GM12864 (cell line): ENCODE data around the gene LENG9.
"Not testable (repeated sequence)": the region's sequence is repeated elsewhere in the genome, so short reads cannot be mapped to it uniquely, and the experiment has no call there.

Source experiments
- DNase-seq: peaks from one replicate; pipeline ENCODE4 v3.0.0-alpha.2; 2011; ENCODE audit warnings: low read depth
- H3K4me3 ChIP-seq: 2 replicates; pipeline ENCODE4 v1.5.1; 2011; ENCODE audit warnings: mild to moderate bottlenecking, low read depth, low read length, control low read depth
- CTCF ChIP-seq: IDR thresholded peaks from 2 replicates; pipeline ENCODE4 v1.5.1; 2011; ENCODE audit warnings: low read depth, mild to moderate bottlenecking, moderate library complexity, low read length, control low read depth, inconsistent platforms; ENCODE audit errors: missing control alignments

LENG9 gene

DNA sequence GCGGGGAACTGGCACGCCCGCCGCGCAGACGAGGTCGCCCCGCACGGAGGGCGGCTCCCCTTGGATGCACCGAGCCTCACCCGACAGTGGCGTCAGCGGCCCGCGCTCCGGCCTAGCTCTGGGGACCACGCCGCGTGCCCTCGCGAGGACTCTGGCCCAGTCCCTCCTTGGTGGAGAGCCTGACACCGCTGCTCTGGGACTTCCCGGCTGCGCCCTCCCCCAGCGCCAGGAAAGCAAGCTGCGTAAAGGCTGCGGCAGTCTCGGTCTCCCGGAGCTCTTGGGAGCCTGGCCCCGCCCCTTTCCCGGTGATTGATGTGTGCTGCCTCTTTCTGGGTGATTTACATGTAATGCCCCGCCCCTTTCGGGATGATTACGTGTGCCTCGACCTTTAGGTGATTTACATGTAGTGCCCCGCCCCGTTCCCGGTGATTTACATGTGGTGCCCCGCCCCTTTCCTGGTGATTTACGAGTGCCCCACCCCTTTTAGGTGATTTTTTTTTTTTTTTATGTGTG, at the start of gene LENG9:
Gene LENG9 (minus strand): TSS at position 248 of the 513 bp plus-strand sequence. CDS start 252 bp downstream, outside the sequence.
- no peak for TF ChIP-seq CTCF
- H3K4me3 ChIP-seq: peak within 1 kb of the TSS; percentile 66
- DNase-seq: no peak

DNA sequence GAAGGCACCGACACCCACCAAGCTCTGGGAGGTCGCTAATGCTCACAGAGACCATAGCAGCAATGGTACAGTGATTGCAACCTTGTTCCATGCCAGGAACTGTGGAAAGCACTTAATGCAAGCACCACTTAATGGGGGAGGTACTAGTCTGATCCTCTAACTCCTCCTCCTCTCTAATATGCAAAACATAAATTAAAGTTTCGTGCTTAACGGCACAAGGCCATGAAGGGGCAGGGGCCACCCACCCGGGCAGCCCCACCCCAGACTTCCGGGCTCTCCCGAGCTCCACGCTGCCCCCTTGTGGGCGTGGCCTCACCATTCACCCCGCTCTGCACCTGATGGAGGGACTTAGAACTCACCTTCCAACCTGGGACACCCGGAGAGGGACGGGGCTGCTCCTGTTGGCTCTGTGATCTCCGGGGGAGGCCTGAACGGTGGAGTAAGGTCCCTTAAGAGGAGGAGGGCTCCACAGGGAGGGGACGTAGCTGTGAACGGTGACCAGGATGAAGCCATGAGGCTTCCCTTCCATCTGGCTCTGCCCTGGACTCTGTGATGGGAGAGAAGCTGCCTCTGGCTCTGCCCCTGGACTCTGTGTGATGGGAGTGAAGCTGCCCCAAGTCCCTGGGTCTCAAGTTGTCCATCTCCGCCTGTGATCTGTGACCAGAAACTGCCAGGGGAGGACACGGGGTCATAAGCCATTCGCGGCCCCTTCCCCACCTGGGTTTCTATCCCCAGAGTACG, 45.8 kb upstream of the LENG9 start:
- not testable (repeated sequence) for DNase-seq, H3K4me3 ChIP-seq

GRCh38 chr19:54508487-54508886, 44.9 kb upstream of the LENG9 start:
- not testable (repeated sequence) for H3K4me3 ChIP-seq, DNase-seq

DNA sequence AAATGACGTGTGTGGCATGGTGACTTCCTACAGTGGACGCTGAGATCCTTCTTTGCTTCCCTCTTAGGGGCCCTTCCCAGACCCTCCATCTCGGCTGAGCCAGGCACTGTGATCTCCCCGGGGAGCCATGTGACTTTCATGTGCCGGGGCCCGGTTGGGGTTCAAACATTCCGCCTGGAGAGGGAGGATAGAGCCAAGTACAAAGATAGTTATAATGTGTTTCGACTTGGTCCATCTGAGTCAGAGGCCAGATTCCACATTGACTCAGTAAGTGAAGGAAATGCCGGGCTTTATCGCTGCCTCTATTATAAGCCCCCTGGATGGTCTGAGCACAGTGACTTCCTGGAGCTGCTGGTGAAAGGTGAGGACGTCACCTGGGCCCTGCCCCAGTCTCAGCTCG, 44.2 kb upstream of the LENG9 start:
- TF ChIP-seq CTCF: no peak
- H3K4me3 ChIP-seq: no peak overlapping the region
- DNase-seq: no peak

DNA sequence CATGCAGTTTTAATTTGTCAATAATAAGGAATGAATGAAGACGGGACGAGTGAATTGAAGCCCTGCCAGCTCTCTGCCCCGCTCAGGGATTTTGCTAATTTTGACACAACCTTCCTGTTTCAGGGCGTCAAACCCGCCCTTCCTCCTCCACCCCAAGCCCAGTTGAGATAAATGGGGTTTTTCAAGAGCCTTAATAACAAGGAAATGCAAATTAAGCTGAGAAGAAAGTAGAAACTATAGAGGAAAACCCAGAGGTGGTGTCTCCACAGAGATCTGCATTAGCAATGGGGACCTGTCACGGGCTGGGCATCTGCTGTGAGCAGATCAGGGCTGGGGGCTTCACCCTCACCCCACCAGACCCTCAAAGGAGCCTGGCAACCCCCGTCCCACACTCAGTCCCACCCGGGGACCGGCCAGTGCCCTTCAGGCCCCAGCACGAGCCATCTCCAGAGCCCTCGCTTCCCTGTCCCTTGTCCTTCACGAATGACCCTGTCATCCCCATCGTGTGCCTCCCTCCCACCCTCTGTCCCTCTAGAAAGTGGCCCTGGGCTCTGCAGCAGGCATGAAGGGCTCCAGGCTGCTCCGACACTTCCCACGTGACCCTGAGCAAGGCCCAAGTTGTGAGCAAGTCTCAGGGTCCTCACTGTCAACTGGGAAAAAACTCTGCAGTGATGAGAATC, 43.6 kb upstream of the LENG9 start:
- not testable (repeated sequence) for DNase-seq

DNA sequence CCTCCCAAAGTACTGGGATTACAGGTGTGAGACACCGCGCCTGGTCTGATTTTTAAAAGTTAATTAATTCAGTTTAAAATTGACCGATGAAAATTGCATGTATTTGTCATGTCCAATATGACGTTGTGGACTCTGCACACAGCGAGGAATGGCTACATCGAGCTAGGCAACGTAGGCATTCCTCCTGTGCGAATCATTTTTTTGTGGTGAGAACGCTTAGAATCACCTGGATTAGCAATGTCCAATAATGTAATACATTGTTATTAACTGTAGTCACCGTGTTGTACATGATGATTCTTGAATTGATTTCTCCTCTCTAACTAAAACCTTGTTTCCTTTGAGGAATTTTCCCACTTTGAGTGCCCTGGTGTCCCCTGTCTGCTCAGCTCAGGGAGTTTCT, 42.5 kb upstream of the LENG9 start:
- DNase-seq: no peak
- no peak overlapping the region for H3K4me3 ChIP-seq
- TF ChIP-seq CTCF: no peak

More for the DNA sequence above, 43.6 kb upstream of the LENG9 start:
- H3K4me3 ChIP-seq: not testable (repeated sequence)

GRCh38 chr19:54505542-54505941, 42.0 kb upstream of the LENG9 start:
- H3K4me3 ChIP-seq, DNase-seq: not testable (repeated sequence)

- TF ChIP-seq CTCF: no peak
- H3K4me3 ChIP-seq: no peak within 1 kb of the TSS
- no peak for DNase-seq
These were observed 39.0 kb upstream of the LENG9 start, which contains the start of gene LAIR2 for GRCh38 chr19:54502518-54503048. Gene LAIR2, plus strand, starts transcription at chr19:54502831. Its CDS starts 88 bp downstream, at chr19:54502919.

- not testable (repeated sequence) for DNase-seq
These were observed 34.8 kb upstream of the LENG9 start for GRCh38 chr19:54498451-54498772.

GRCh38 chr19:54497747-54498450, 34.3 kb upstream of the LENG9 start:
- not testable (repeated sequence) for DNase-seq

More at GRCh38 chr19:54498451-54498772, 34.8 kb upstream of the LENG9 start:
- H3K4me3 ChIP-seq: not testable (repeated sequence)

DNA sequence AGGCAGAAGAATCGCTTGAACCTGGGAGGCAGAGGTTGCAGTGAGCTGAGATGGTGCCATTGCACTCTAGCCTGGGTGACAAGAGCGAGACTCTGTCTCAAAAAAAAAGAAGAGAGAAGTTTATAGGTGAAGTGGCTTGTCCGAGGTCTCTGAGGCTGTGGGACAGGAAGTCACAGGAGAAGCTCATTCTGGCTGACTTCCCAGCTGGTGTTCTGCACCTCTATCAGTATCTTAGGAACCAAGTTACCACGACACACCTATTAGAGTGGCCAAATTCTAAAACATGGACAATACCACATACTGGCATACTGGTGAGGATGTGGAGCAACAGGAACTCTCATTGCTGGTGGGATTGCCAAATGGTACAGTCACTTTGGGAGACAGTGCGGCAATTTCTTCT, 31.7 kb upstream of the LENG9 start:
- H3K4me3 ChIP-seq, DNase-seq: not testable (repeated sequence)

More at GRCh38 chr19:54497747-54498450, 34.3 kb upstream of the LENG9 start:
- H3K4me3 ChIP-seq: not testable (repeated sequence)
